Fibroblast of mammary gland (primary cell): Measurements from ENCODE around the gene ANGPTL2.

Source experiments
- DNase-seq: peaks from one replicate; pipeline ENCODE4 v3.0.0-alpha.2; 2010; ENCODE audit warnings: low read depth
- H3K4me3 ChIP-seq: 2 replicates; pipeline ENCODE4 v1.5.1; 2011; ENCODE audit warnings: low read depth, mild to moderate bottlenecking, low read length, moderate library complexity; ENCODE audit not compliant: control insufficient read depth
- CTCF ChIP-seq: conservative IDR thresholded peaks from 2 replicates; pipeline ENCODE4 v1.5.1; 2011; ENCODE audit warnings: low read depth, low read length, inconsistent platforms; ENCODE audit not compliant: control insufficient read depth, insufficient read depth

ANGPTL2 gene

GRCh38 chr9:127096208-127096607 lies 26.2 kb downstream of the ANGPTL2 start:
- H3K4me3 ChIP-seq, result no peak overlapping the region
- no peak for TF ChIP-seq CTCF
- peak; percentile 53 for DNase-seq

- TF ChIP-seq CTCF, result no peak
- DNase-seq, result no peak
- no peak overlapping the region for H3K4me3 ChIP-seq
Observed at GRCh38 chr9:127095411-127095810, 27.0 kb downstream of the ANGPTL2 start.

- no peak for TF ChIP-seq CTCF
- H3K4me3 ChIP-seq, result no peak overlapping the region
- DNase-seq, result no peak
Observed at GRCh38 chr9:127093319-127094020, 29.0 kb downstream of the ANGPTL2 start.

- no peak for DNase-seq
- TF ChIP-seq CTCF, result no peak
Observed at GRCh38 chr9:127092041-127092608, 30.3 kb downstream of the ANGPTL2 start.

GRCh38 chr9:127091526-127091925 lies 30.9 kb downstream of the ANGPTL2 start:
- TF ChIP-seq CTCF, result no peak
- no peak for DNase-seq
- no peak overlapping the region for H3K4me3 ChIP-seq

More at GRCh38 chr9:127092041-127092608, 30.3 kb downstream of the ANGPTL2 start:
- no peak overlapping the region for H3K4me3 ChIP-seq

GRCh38 chr9:127090341-127090985 lies 32.0 kb downstream of the ANGPTL2 start:
- no peak for DNase-seq
- no peak for TF ChIP-seq CTCF
- H3K4me3 ChIP-seq, result no peak overlapping the region
